Pancreas (tissue), 10 donors: Measurements from ENCODE around the gene POU2AF1. TPM values are rescaled to one million over a fixed set of nuclear protein-coding genes. Genes with fewer than 3 reads are reported as not detected.

Experiments
- ATAC-seq, 4 donors: fragments of 200-7000 bp; cut with Tn5 transposase; one replicate each; pipeline versions ENCODE4 v1.8.0 to v1.9.1; 2020; ENCODE audit warnings: mild to moderate bottlenecking in 4 of 4, moderate library complexity in 4 of 4
- DNase-seq, 6 donors: peaks; one replicate each; pipeline ENCODE4 v3.0.0-alpha.2; 2020
- FAIRE-seq: peaks from 2 replicates; lab custom pipeline; 2012; peaks lifted over from hg19 to GRCh38; lab: Jason Lieb, UNC
- H3K27ac ChIP-seq, 4 donors: fragments of 200-600 bp; sonication (generic); 1 replicate in 3 of 4; 2 replicates in 1 of 4; pipeline versions ENCODE4 v1.5.0 to v1.8.0; 2020
- H3K27me3 ChIP-seq, 4 donors: fragments of 200-600 bp; one replicate each; pipeline ENCODE4 v1.8.0; 2021
- H3K36me3 ChIP-seq, 3 donors: fragments of 200-600 bp; sonication (generic) in 1 of 3; one replicate each; pipeline versions ENCODE4 v1.5.0 to v1.8.0; 2020 to 2021
- H3K4me1 ChIP-seq, 3 donors: fragments of 200-600 bp; one replicate each; pipeline ENCODE4 v1.8.0; 2021
- H3K4me3 ChIP-seq, 4 donors: fragments of 200-600 bp; sonication (generic) in 2 of 4; one replicate each; pipeline versions ENCODE4 v1.5.0 to v1.8.0; 2020 to 2021
- H3K9me3 ChIP-seq, 4 donors: fragments of 200-600 bp; one replicate each; pipeline ENCODE4 v1.8.0; 2021
- CTCF ChIP-seq, 4 donors: fragments of 200-600 bp; sonication (generic) in 3 of 4; IDR thresholded peaks; one replicate each; pipeline versions ENCODE4 v1.5.0 to v1.8.0; 2021; ENCODE audit warnings: antibody characterized with exemption in 4 of 4
- WGBS, 2 donors: extraction: QIAGEN DNeasy Blood & Tissue Kit; methylation state at CpG; one replicate each; pipeline ENCODE4 v1.1.7; 2013; 5-methylcytosine and 5-hydroxymethylcytosine counted together
- intact Hi-C, 3 donors: fragments of 100-400 bp; cut with DNase I; formaldehyde crosslinking; loops; one replicate each; pipeline versions ENCODE4 v1.11.1 to v1.14.2; 2022
- polyA plus RNA-seq, 2 donors: library from polyadenylated mRNA; stranded (reverse); fragments of 200-250 nt; gene quantifications; one replicate each; pipeline ENCODE4 v1.2.3, GENCODE V29; 2013
- total RNA-seq, 6 donors: library from RNA; stranded (reverse); fragmentation: NEBNext Ultra II Directional in 4 of 6; extraction: Animal tissue kit (Norgen Biotek cat#: 25700) in 4 of 6; gene quantifications; one replicate each; pipeline versions ENCODE4 v1.2.1 to v1.2.4, GENCODE V29; 2021 to 2023
- donor health status: healthy with polysubstance abuse.
- donor health status: DM: no; HTN: no; CAD: no; lungs with moderate emphysema.
- donor health status: DM: no; HTN: no; CAD: no.
- donor health status: control.
- donor health status: control.
- donor health status: Bipolar disorder and iron deficiency.
- donor health status: DM: yes; HTN: yes; CAD: no.
- donor health status: DM: no; HTN: no; CAD: no.
- donor health status: DM: no; HTN: no; CAD: no.
- donor health status: DM: yes; HTN: yes; CAD: no.

The POU2AF1 gene
- total and polyA plus RNA-seq, 8 donors, result 0.08 to 2.2 (median 0.41) TPM

- intact Hi-C loops, result no loop called here
- Histone ChIP-seq H3K36me3 (no peaks in the 10 kb centered on the region), H3K9me3 (no peaks in the 10 kb centered on the region), H3K4me1 (peaks cover 0 to 4% (median 3%) of the 10 kb centered on the region in 3 donors), H3K27me3 (no peaks in the 10 kb centered on the region), H3K27ac (no peak overlapping the region), H3K4me3 (no peak overlapping the region)
- ATAC-seq (no peak), DNase-seq (no peak), FAIRE-seq (no peak)
- TF ChIP-seq CTCF (IDR thresholded peaks at IDR 0.05), result no peak
- WGBS, 2 donors, result 57 to 77% methylated on average over 3 of the region's 3 CpGs
Measured at GRCh38 chr11:111376181-111376871, 2.7 kb downstream of the POU2AF1 start.

GRCh38 chr11:111373590-111373989 is 5.5 kb downstream of the POU2AF1 start:
- Histone ChIP-seq H3K4me3 (no peak overlapping the region), H3K36me3 (no peaks in the 10 kb centered on the region), H3K27me3 (no peaks in the 10 kb centered on the region), H3K27ac (no peak overlapping the region), H3K4me1 (peaks cover 6 to 13% (median 9%) of the 10 kb centered on the region in 3 donors), H3K9me3 (no peaks in the 10 kb centered on the region)
- DNase-seq, result no peak
- no peak for TF ChIP-seq CTCF (IDR thresholded peaks at IDR 0.05)
- no peak for ATAC-seq
- 95 to 98% methylated on average over 1 of the region's 1 CpG for WGBS, 2 donors
- intact Hi-C loops, result no loop called here
- FAIRE-seq, result no peak

- H3K9me3 ChIP-seq, result no peaks in the 10 kb centered on the region
- H3K36me3 ChIP-seq, result no peaks in the 10 kb centered on the region
- no peaks in the 10 kb centered on the region for H3K27me3 ChIP-seq
- no peak overlapping the region for H3K27ac ChIP-seq
- intact Hi-C loops, result no loop called here
- no peak for TF ChIP-seq CTCF (IDR thresholded peaks at IDR 0.05)
- DNase-seq, result no peak
- FAIRE-seq, result no peak
- peaks cover 9 to 15% (median 9%) of the 10 kb centered on the region in 3 donors for H3K4me1 ChIP-seq
- WGBS, 2 donors, result 96 to 98% methylated on average over 2 of the region's 2 CpGs
- no peak overlapping the region for H3K4me3 ChIP-seq
- no peak for ATAC-seq
Measured at GRCh38 chr11:111372538-111372937, 6.5 kb downstream of the POU2AF1 start.

GRCh38 chr11:111370902-111371578 is 8.0 kb downstream of the POU2AF1 start:
- ATAC-seq (peak; percentile 64 to 81 (median 77)), DNase-seq (peak in 1 of 6 donors; percentile 64), FAIRE-seq (no peak)
- intact Hi-C loops, result no loop called here
- Histone ChIP-seq H3K9me3 (no peaks in the 10 kb centered on the region), H3K4me3 (no peak overlapping the region), H3K4me1 (peaks cover 21 to 30% (median 24%) of the 10 kb centered on the region in 3 donors), H3K36me3 (no peaks in the 10 kb centered on the region), H3K27me3 (no peaks in the 10 kb centered on the region), H3K27ac (peak overlapping the region in 3 of 4 donors; percentile 10 to 59 (median 38))
- 34 to 35% methylated on average over 7 of the region's 7 CpGs for WGBS, 2 donors
- no peak for TF ChIP-seq CTCF (IDR thresholded peaks at IDR 0.05)
